ENCODE data around the gene DOCK1. TPM values are rescaled to one million over a fixed set of nuclear protein-coding genes. Genes with fewer than 3 reads are reported as not detected.

The DOCK1 gene
- total RNA-seq, 1 experiment from 2014 or later = 82.2 TPM

GRCh38 chr10:127408112-127408710, 503.0 kb downstream of the DOCK1 start:
- H3K4me1 Mint-ChIP-seq (ENCODE audit: low read depth, unreplicated experiment) = no peaks in the 10 kb centered on the region
- intact Hi-C loops (cut with micrococcal nuclease; ENCODE audit: unreplicated experiment) = no loop called here
- no peaks in the 10 kb centered on the region for H3K27me3 Mint-ChIP-seq (ENCODE audit: insufficient read depth, unreplicated experiment)
- no peaks in the 10 kb centered on the region for H3K9me3 ChIP-seq
- no peak overlapping the region for H3K27ac Mint-ChIP-seq (ENCODE audit: unreplicated experiment)
- H3K4me1 ChIP-seq = no peaks in the 10 kb centered on the region
- TF ChIP-seq, protein P1, sequence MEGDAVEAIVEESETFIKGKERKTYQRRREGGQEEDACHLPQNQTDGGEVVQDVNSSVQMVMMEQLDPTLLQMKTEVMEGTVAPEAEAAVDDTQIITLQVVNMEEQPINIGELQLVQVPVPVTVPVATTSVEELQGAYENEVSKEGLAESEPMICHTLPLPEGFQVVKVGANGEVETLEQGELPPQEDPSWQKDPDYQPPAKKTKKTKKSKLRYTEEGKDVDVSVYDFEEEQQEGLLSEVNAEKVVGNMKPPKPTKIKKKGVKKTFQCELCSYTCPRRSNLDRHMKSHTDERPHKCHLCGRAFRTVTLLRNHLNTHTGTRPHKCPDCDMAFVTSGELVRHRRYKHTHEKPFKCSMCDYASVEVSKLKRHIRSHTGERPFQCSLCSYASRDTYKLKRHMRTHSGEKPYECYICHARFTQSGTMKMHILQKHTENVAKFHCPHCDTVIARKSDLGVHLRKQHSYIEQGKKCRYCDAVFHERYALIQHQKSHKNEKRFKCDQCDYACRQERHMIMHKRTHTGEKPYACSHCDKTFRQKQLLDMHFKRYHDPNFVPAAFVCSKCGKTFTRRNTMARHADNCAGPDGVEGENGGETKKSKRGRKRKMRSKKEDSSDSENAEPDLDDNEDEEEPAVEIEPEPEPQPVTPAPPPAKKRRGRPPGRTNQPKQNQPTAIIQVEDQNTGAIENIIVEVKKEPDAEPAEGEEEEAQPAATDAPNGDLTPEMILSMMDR (IDR thresholded peaks at IDR 0.05; ENCODE audit: insufficient read depth in 1 of 2, low read depth in 1 of 2, low read length in 1 of 2, severe bottlenecking in 1 of 2, unreplicated experiment in 1 of 2) = no peak
- H3K9me3 Mint-ChIP-seq (ENCODE audit: unreplicated experiment) = no peaks in the 10 kb centered on the region
- H3K27me3 ChIP-seq (replicated peaks; ENCODE audit: control insufficient read depth, insufficient read depth, low read length) = no peaks in the 10 kb centered on the region
- H3K4me3 Mint-ChIP-seq (ENCODE audit: unreplicated experiment) = no peak overlapping the region
- ChIA-PET POLR2A (no interaction called here), CTCF (no interaction called here)
- no peak for DNase-seq
- H3K4me3 ChIP-seq (ENCODE audit: low read depth, low read length) = no peak overlapping the region
- no peaks in the 10 kb centered on the region; the same call in none of the 2 replicates for H3K36me3 ChIP-seq (ENCODE audit: control insufficient read depth, insufficient read depth, low read length)
- BruUV-seq (replicated peaks) = no TSS peak
- peaks cover 27% of the 10 kb centered on the region for H3K36me3 Mint-ChIP-seq (ENCODE audit: insufficient read depth, unreplicated experiment)

DNA sequence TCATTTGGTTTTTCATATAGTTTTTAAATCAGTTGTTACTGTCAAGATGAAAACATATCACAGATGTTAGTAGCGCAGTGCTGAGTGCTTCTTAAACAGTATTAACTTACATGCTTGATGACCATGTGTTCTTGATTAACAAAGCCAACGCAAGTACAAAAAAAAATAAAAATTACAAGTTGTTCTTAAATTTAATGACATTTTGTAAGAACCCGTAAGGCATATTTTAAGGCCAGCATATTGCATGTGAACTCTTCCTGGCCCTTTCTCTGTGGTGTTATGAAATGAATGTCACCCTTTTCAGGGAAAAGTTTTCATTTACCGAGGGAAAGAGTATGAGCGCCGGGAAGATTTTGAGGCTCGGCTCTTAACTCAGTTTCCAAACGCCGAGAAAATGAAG, 503.5 kb downstream of the DOCK1 start:
- ChIA-PET CTCF (no interaction called here), POLR2A (no interaction called here)
- no peaks in the 10 kb centered on the region for H3K9me3 Mint-ChIP-seq (ENCODE audit: unreplicated experiment)
- no peaks in the 10 kb centered on the region for H3K27me3 Mint-ChIP-seq (ENCODE audit: insufficient read depth, unreplicated experiment)
- H3K27ac Mint-ChIP-seq (ENCODE audit: unreplicated experiment) = no peak overlapping the region
- H3K4me3 Mint-ChIP-seq (ENCODE audit: unreplicated experiment) = no peak overlapping the region
- no TSS peak for BruUV-seq (replicated peaks)
- no peaks in the 10 kb centered on the region for H3K4me1 Mint-ChIP-seq (ENCODE audit: low read depth, unreplicated experiment)
- intact Hi-C loops (cut with micrococcal nuclease; ENCODE audit: unreplicated experiment) = no loop called here
- Histone ChIP-seq H3K4me1 (no peaks in the 10 kb centered on the region), H3K36me3 (ENCODE audit: control insufficient read depth, insufficient read depth, low read length) (no peaks in the 10 kb centered on the region; the same call in none of the 2 replicates), H3K9me3 (no peaks in the 10 kb centered on the region), H3K4me3 (ENCODE audit: low read depth, low read length) (no peak overlapping the region), H3K27me3 (replicated peaks; ENCODE audit: control insufficient read depth, insufficient read depth, low read length) (no peaks in the 10 kb centered on the region)
- DNase-seq = no peak
- TF ChIP-seq, protein P1 (IDR thresholded peaks at IDR 0.05; ENCODE audit: insufficient read depth in 1 of 2, low read depth in 1 of 2, low read length in 1 of 2, severe bottlenecking in 1 of 2, unreplicated experiment in 1 of 2) = no peak
- H3K36me3 Mint-ChIP-seq (ENCODE audit: insufficient read depth, unreplicated experiment) = peaks cover 31% of the 10 kb centered on the region

DNA sequence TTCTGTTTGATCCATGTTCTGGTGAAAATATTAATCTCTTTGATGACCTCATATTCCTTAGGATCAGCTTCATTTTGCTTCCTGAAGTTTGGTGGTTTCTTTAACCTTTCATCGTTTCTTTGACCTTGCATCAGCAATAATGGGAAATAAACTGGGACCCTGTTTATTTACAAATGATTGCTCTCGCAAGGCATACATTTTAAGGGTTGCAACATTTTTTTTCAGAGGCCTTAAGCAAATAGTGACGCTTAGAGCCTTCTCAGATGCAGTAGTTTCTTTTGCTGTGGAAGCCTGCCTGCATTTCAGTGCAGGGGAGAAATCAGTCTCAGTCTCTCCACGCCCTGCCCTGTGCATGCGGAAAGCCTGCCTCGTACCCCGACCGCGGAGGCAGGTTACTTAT, 504.8 kb downstream of the DOCK1 start:
- CTCF ChIA-PET = no interaction called here
- no peaks in the 10 kb centered on the region for H3K9me3 Mint-ChIP-seq (ENCODE audit: unreplicated experiment)

More for the DNA sequence above, 504.8 kb downstream of the DOCK1 start:
- DNase-seq = no peak
- H3K9me3 ChIP-seq = no peaks in the 10 kb centered on the region
- intact Hi-C loops (cut with micrococcal nuclease; ENCODE audit: unreplicated experiment) = no loop called here
- no TSS peak for BruUV-seq (replicated peaks)
- peaks cover 24% of the 10 kb centered on the region for H3K36me3 Mint-ChIP-seq (ENCODE audit: insufficient read depth, unreplicated experiment)
- no peak overlapping the region for H3K27ac Mint-ChIP-seq (ENCODE audit: unreplicated experiment)
- H3K27me3 ChIP-seq (replicated peaks; ENCODE audit: control insufficient read depth, insufficient read depth, low read length) = no peaks in the 10 kb centered on the region
- TF ChIP-seq, protein P1 (IDR thresholded peaks at IDR 0.05; ENCODE audit: insufficient read depth in 1 of 2, low read depth in 1 of 2, low read length in 1 of 2, severe bottlenecking in 1 of 2, unreplicated experiment in 1 of 2) = no peak
- POLR2A ChIA-PET = no interaction called here
- H3K4me3 ChIP-seq (ENCODE audit: low read depth, low read length) = no peak overlapping the region
- H3K4me1 Mint-ChIP-seq (ENCODE audit: low read depth, unreplicated experiment) = no peaks in the 10 kb centered on the region
- H3K4me1 ChIP-seq = no peaks in the 10 kb centered on the region
- no peaks in the 10 kb centered on the region for H3K27me3 Mint-ChIP-seq (ENCODE audit: insufficient read depth, unreplicated experiment)
- H3K36me3 ChIP-seq (ENCODE audit: control insufficient read depth, insufficient read depth, low read length) = no peaks in the 10 kb centered on the region; the same call in none of the 2 replicates
- H3K4me3 Mint-ChIP-seq (ENCODE audit: unreplicated experiment) = no peak overlapping the region
